Breast epithelium (tissue), 3 donors: ENCODE results near the gene MLYCD.

ENCODE experiments used
- POLR2A ChIP-seq: fragments of 450-650 bp; IDR thresholded peaks from one replicate; pipeline ENCODE4 v1.6.1; 2016; ENCODE audit warnings: antibody characterized with exemption, mild to moderate bottlenecking, moderate library complexity
- POLR2AphosphoS5 ChIP-seq, 3 donors: sonication (generic); formaldehyde crosslinking; IDR thresholded peaks; one replicate each; pipeline ENCODE4 v1.6.1; 2017; ENCODE audit warnings: antibody characterized with exemption in 3 of 3
- TF ChIP-seq, protein P1 (sequence below), 3 donors: fragments of 450-650 bp; IDR thresholded peaks; one replicate each; pipeline ENCODE4 v1.5.1; 2016 to 2017; ENCODE audit warnings: antibody characterized with exemption in 3 of 3, mild to moderate bottlenecking in 3 of 3, moderate library complexity in 3 of 3

DNA sequence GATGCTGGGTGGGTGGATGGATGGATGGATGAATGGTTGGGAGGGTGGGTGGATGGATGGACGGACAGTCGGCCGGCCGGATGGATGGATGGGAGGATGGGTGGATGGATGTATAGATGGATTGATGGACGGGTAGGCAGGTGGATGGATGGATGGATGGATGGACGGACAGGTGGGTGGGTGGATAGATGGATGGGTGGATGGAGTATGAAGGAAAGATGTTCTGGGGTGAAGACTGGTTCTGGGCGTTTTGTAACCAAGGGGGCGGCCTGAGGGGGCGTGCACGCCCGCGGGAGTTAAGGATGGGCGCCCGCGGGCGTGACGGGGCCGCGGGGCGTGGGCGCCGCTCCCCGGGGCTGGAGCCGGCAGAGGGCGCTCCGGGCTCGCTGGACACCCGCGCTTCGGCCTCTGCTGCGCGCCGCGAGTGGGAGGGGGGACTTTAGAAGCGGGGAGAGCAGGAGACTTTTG lies 69.0 kb downstream of the MLYCD start, which contains the start of gene NECAB2:
- TF ChIP-seq, protein P1, sequence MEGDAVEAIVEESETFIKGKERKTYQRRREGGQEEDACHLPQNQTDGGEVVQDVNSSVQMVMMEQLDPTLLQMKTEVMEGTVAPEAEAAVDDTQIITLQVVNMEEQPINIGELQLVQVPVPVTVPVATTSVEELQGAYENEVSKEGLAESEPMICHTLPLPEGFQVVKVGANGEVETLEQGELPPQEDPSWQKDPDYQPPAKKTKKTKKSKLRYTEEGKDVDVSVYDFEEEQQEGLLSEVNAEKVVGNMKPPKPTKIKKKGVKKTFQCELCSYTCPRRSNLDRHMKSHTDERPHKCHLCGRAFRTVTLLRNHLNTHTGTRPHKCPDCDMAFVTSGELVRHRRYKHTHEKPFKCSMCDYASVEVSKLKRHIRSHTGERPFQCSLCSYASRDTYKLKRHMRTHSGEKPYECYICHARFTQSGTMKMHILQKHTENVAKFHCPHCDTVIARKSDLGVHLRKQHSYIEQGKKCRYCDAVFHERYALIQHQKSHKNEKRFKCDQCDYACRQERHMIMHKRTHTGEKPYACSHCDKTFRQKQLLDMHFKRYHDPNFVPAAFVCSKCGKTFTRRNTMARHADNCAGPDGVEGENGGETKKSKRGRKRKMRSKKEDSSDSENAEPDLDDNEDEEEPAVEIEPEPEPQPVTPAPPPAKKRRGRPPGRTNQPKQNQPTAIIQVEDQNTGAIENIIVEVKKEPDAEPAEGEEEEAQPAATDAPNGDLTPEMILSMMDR (IDR thresholded peaks at IDR 0.05): peak in 1 of 3 donors; percentile 17
- TF ChIP-seq POLR2A (no peak), POLR2AphosphoS5 (IDR thresholded peaks at IDR 0.05) (no peak)
